Small intestine (tissue), 7 donors: ENCODE results near the gene CHIT1. TPM values are rescaled to one million over a fixed set of nuclear protein-coding genes. Genes with fewer than 3 reads are reported as not detected.

ENCODE experiments used
- DNase-seq, 2 donors: peaks; one replicate each; pipeline versions ENCODE4 v3.0.0 to v3.0.0-alpha.2; 2013
- FAIRE-seq: peaks from 2 replicates; lab custom pipeline; 2012; peaks lifted over from hg19 to GRCh38; lab: Jason Lieb, UNC
- H3K27ac ChIP-seq, 3 donors: one replicate each; pipeline ENCODE4 v1.5.1; 2013; ENCODE audit warnings: low read length in 2 of 3, mild to moderate bottlenecking in 2 of 3, control low read depth in 1 of 3, inconsistent platforms in 1 of 3, low read depth in 1 of 3, moderate library complexity in 1 of 3
- H3K27me3 ChIP-seq, 3 donors: one replicate each; pipeline ENCODE4 v1.6.1; 2013; ENCODE audit warnings: low read length in 3 of 3, inconsistent platforms in 1 of 3; ENCODE audit not compliant: control insufficient read depth in 3 of 3, insufficient read depth in 3 of 3
- H3K36me3 ChIP-seq, 3 donors: one replicate each; pipeline ENCODE4 v1.6.1; 2013; ENCODE audit warnings: low read length in 3 of 3, inconsistent platforms in 1 of 3, low read depth in 1 of 3, mild to moderate bottlenecking in 1 of 3, moderate library complexity in 1 of 3; ENCODE audit not compliant: control insufficient read depth in 3 of 3, insufficient read depth in 2 of 3
- H3K4me1 ChIP-seq, 3 donors: one replicate each; pipeline ENCODE4 v1.6.1; 2013; ENCODE audit warnings: low read length in 2 of 3, inconsistent platforms in 1 of 3, low read depth in 1 of 3, mild to moderate bottlenecking in 1 of 3, moderate library complexity in 1 of 3; ENCODE audit not compliant: control insufficient read depth in 3 of 3, insufficient read depth in 2 of 3
- H3K4me3 ChIP-seq, 3 donors: one replicate each; pipeline ENCODE4 v1.5.1; 2013; ENCODE audit warnings: low read length in 3 of 3, control low read depth in 1 of 3, inconsistent platforms in 1 of 3, low read depth in 1 of 3, mild to moderate bottlenecking in 1 of 3, moderate library complexity in 1 of 3
- H3K9me3 ChIP-seq, 2 donors: one replicate each; pipeline ENCODE4 v1.6.1; 2013; ENCODE audit warnings: low read depth in 1 of 2, low read length in 1 of 2; ENCODE audit not compliant: control insufficient read depth in 2 of 2, insufficient read depth in 1 of 2
- WGBS, 3 donors: extraction: QIAGEN DNeasy Blood & Tissue Kit; methylation state at CpG; one replicate each; pipeline ENCODE4 v1.1.7; 2013; 5-methylcytosine and 5-hydroxymethylcytosine counted together
- polyA plus RNA-seq, 4 donors: library from polyadenylated mRNA; stranded (reverse) in 3 of 4; unstranded in 1 of 4; fragments of 200-250 nt in 3 of 4; fragments of 120-200 nt in 1 of 4; gene quantifications; one replicate each; pipeline versions ENCODE4 v1.2.1 to v1.2.3, GENCODE V29; 2013
- donor health status: healthy with polysubstance abuse.
- donor health status: control.
- donor health status: control.
- donor health status: Bipolar disorder and iron deficiency.
- donor health status: healthy.

Gene CHIT1
- polyA plus RNA-seq, 4 donors: 0.07 to 0.43 TPM; not detected in 2

DNA sequence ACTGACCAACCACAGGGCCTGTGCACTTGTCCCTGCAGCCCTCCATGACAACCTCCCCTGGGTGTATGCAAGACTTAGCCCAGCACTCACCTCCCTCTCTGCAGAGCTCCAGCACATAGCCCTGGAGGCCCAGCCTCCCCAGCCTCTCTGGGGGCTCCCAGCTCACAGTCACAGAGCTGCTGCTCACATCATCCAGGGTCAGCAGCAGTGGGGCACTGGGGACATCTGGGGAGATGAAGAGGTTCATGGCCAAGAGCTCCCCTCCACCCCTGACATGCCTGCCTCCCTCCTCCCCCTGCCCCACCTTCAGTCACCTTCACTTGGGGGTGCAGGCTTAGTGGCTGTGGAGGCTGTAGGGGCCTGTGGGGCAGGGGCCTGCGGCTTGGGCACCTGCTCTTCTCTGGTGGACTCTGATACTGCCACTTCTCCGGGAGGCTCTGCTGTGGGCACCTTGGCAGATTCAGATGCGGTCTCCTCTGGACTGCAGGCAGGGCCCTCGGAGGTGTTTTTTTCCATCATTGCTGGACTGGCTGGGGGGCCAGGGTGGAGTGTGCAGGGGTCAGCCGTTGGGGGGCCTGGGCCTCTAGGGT lies 54.1 kb downstream of the CHIT1 start, which contains the start of gene MYBPH:
Gene MYBPH (minus strand): TSS at position 590 of the 590 bp plus-strand sequence. CDS start 71 bp downstream, at position 519.
- 62 to 76% (median 65%) methylated on average over 5 of the region's 5 CpGs for WGBS, 3 donors
- no peak for FAIRE-seq
- Histone ChIP-seq H3K4me1 (no peaks in the 10 kb centered on the region), H3K36me3 (no peaks in the 10 kb centered on the region), H3K27me3 (peaks cover 0 to 2% (median 0%) of the 10 kb centered on the region in 3 donors), H3K4me3 (no peak within 1 kb of the TSS), H3K27ac (no peak within 1 kb of the TSS), H3K9me3 (no peaks in the 10 kb centered on the region)
- DNase-seq: no peak

DNA sequence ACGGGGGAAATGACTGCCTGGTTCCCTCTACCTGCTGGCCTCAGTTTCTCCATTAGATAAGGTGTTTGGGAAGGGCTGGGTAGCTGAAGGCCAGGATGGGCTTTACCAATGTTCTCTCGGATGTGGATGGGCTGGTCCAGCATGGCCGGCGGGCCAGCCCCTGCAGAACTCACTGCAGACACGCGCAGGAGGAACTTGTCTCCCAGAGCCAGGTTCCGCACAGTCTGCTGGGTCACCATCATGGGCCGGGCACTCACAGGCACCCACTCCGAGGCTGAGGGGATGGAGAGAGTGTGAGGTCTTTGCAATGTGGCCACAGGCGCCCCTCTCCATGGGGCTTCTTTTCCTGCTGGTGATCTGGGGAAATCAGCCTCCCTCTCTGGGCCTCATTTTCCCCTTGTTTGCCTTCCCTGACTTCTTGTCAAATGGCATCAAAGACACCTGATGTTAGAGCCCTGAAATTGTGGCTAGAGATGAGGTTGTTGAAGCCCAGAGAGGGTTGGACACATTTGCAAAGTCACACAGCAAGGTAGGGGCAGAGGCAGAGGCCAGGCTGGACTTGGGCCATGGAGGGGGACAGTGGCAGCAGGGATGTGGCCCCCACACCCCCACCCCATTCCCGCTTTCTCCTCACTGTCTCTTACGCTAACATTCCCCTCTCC lies 55.0 kb downstream of the CHIT1 start:
- Histone ChIP-seq H3K4me3 (no peak overlapping the region), H3K27ac (no peak overlapping the region), H3K36me3 (no peaks in the 10 kb centered on the region), H3K4me1 (no peaks in the 10 kb centered on the region), H3K27me3 (peaks cover 0 to 2% (median 0%) of the 10 kb centered on the region in 3 donors), H3K9me3 (no peaks in the 10 kb centered on the region)
- 87 to 92% (median 92%) methylated on average over 12 of the region's 12 CpGs for WGBS, 3 donors
- no peak for FAIRE-seq
- no peak for DNase-seq

DNA sequence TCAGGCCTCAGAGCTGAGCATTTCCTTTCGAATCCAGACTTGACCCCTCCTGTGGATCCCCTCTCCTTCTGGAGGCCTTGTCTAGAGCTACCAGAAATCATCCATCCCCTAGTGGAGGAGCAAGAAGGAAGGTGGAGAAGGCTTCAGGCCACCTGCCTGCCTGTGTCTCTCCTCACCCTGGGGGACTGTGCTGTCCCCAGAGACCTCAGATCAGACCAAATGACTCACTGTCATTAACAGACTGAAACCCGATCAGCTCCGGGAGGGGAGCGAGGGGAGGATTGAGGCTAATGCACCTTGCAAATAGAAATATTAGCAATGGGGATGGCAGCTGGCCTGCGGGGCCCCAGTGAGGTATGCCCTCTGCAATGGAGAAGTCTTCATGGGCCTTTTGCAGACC lies 55.9 kb downstream of the CHIT1 start:
- no peak for DNase-seq
- Histone ChIP-seq H3K9me3 (no peaks in the 10 kb centered on the region), H3K4me3 (no peak overlapping the region), H3K36me3 (no peaks in the 10 kb centered on the region), H3K27me3 (peaks cover 0 to 2% (median 0%) of the 10 kb centered on the region in 3 donors), H3K4me1 (no peaks in the 10 kb centered on the region), H3K27ac (no peak overlapping the region)
- WGBS, 3 donors: 62 to 76% (median 66%) methylated on average over 5 of the region's 5 CpGs
- FAIRE-seq: no peak

DNA sequence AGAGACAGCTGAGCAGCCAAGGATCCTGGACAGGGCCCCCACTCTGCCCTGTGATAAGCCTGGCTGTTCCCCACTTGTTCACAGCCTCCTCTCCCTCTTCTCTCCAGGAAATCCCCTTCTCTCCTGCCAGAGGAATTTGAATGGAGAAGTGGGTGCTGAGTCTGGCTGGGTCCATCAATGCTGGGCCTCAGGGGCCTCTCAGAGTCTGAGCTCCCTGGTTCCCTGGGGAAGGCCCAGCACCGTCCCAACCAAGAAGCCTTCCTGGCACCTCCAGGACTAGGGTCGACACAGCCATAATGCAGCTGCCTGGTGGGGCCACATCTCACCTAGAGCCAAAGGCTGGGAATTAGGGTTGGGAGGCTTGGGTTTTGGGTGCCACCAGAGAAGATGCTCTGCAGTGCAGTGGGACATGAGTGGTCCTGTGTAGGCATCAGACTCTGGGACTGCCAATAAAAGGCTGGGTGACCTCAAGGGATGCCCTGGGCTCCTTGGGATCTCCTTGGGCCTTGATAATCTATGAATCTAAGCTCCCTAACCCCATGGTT lies 56.4 kb downstream of the CHIT1 start:
- H3K4me1 ChIP-seq: no peaks in the 10 kb centered on the region
- no peak overlapping the region for H3K27ac ChIP-seq
- no peaks in the 10 kb centered on the region for H3K9me3 ChIP-seq
- DNase-seq (no peak), FAIRE-seq (no peak)
- H3K4me3 ChIP-seq: no peak overlapping the region
- no peaks in the 10 kb centered on the region for H3K36me3 ChIP-seq
- WGBS, 3 donors: 73 to 83% (median 83%) methylated on average over 2 of the region's 2 CpGs
- peaks cover 0 to 2% (median 0%) of the 10 kb centered on the region in 3 donors for H3K27me3 ChIP-seq

GRCh38 chr1:203172184-203173010 lies 57.1 kb downstream of the CHIT1 start:
- H3K27ac ChIP-seq: no peak overlapping the region
- H3K27me3 ChIP-seq: peaks cover 0 to 2% (median 0%) of the 10 kb centered on the region in 3 donors
- FAIRE-seq (no peak), DNase-seq (peak; percentile 53 to 62)
- no peaks in the 10 kb centered on the region for H3K4me1 ChIP-seq
- no peak overlapping the region for H3K4me3 ChIP-seq
- no peaks in the 10 kb centered on the region for H3K9me3 ChIP-seq
- no peaks in the 10 kb centered on the region for H3K36me3 ChIP-seq
- WGBS, 3 donors: 48 to 59% (median 53%) methylated on average over 8 of the region's 8 CpGs

GRCh38 chr1:203171341-203172183 lies 57.9 kb downstream of the CHIT1 start:
- H3K36me3 ChIP-seq: no peaks in the 10 kb centered on the region
- no peak overlapping the region for H3K27ac ChIP-seq
- H3K9me3 ChIP-seq: no peaks in the 10 kb centered on the region
- peaks cover 0 to 5% (median 0%) of the 10 kb centered on the region in 3 donors for H3K4me1 ChIP-seq
- no peak for DNase-seq
- no peak for FAIRE-seq
- 89 to 93% (median 90%) methylated on average over 22 of the region's 22 CpGs for WGBS, 3 donors
- no peak overlapping the region for H3K4me3 ChIP-seq
- peaks cover 0 to 2% (median 0%) of the 10 kb centered on the region in 3 donors for H3K27me3 ChIP-seq

GRCh38 chr1:203170625-203171330 lies 58.7 kb downstream of the CHIT1 start:
- no peaks in the 10 kb centered on the region for H3K9me3 ChIP-seq
- H3K36me3 ChIP-seq: no peaks in the 10 kb centered on the region
- peaks cover 0 to 2% (median 0%) of the 10 kb centered on the region in 3 donors for H3K27me3 ChIP-seq
- H3K27ac ChIP-seq: no peak overlapping the region
- H3K4me1 ChIP-seq: peaks cover 0 to 6% (median 0%) of the 10 kb centered on the region in 3 donors
- no peak for FAIRE-seq
- 59 to 78% (median 68%) methylated on average over 8 of the region's 8 CpGs for WGBS, 3 donors
- no peak overlapping the region for H3K4me3 ChIP-seq
- DNase-seq: no peak
